ENCODE results near the gene P4HB.

Gene P4HB

GRCh38 chr17:81849457-81849856 lies 10.9 kb downstream of the P4HB start:
- no peak for TF ChIP-seq CTCF (IDR thresholded peaks at IDR 0.05; ENCODE audit: control extremely low read depth, extremely low read depth, low read depth, missing control alignments)
- ChIA-PET POLR2A (no interaction called here), CTCF (no interaction called here)
- no peak for DNase-seq (ENCODE audit: extremely low spot score)

- no peak for TF ChIP-seq CTCF (IDR thresholded peaks at IDR 0.05; ENCODE audit: control extremely low read depth, extremely low read depth, low read depth, missing control alignments)
- ChIA-PET CTCF (interaction anchor here (1.5 kb wide), 1 partner anchor 112 kb away, joined by 3 read pairs; no protein-coding TSS in a partner anchor), POLR2A (interaction anchor here (1.0 kb wide), 1 partner anchor 14 kb away, joined by 3 read pairs; the partner anchor contains the start of gene MCRIP1)
- no peak for DNase-seq (ENCODE audit: extremely low spot score)
Observed at GRCh38 chr17:81846743-81847689, 13.3 kb downstream of the P4HB start.

- ChIA-PET CTCF (interaction anchor here (1.5 kb wide), 1 partner anchor 111 kb away, joined by 3 read pairs; no protein-coding TSS in a partner anchor), POLR2A (interaction anchor here (1.0 kb wide), 1 partner anchor 13 kb away, joined by 3 read pairs; the partner anchor contains the start of gene MCRIP1)
- no peak for DNase-seq (ENCODE audit: extremely low spot score)
- no peak for TF ChIP-seq CTCF (IDR thresholded peaks at IDR 0.05; ENCODE audit: control extremely low read depth, extremely low read depth, low read depth, missing control alignments)
Observed at GRCh38 chr17:81845881-81846742, 14.2 kb downstream of the P4HB start.

- TF ChIP-seq CTCF (IDR thresholded peaks at IDR 0.05; ENCODE audit: control extremely low read depth, extremely low read depth, low read depth, missing control alignments): no peak
- CTCF ChIA-PET: no interaction called here
- POLR2A ChIA-PET: no interaction called here
- DNase-seq (ENCODE audit: extremely low spot score): no peak
Observed at GRCh38 chr17:81845361-81845760, 15.0 kb downstream of the P4HB start.

GRCh38 chr17:81844887-81845286 lies 15.4 kb downstream of the P4HB start:
- DNase-seq (ENCODE audit: extremely low spot score): no peak
- ChIA-PET CTCF (interaction anchor here (0.7 kb wide), 1 partner anchor 10 kb away, joined by 3 read pairs; the partner anchor contains the start of gene PPP1R27), POLR2A (no interaction called here)
- no peak for TF ChIP-seq CTCF (IDR thresholded peaks at IDR 0.05; ENCODE audit: control extremely low read depth, extremely low read depth, low read depth, missing control alignments)

- no peak for DNase-seq (ENCODE audit: extremely low spot score)
Observed at GRCh38 chr17:81844327-81844851, 15.9 kb downstream of the P4HB start.

More at GRCh38 chr17:81844327-81844851, 15.9 kb downstream of the P4HB start:
- ChIA-PET POLR2A (interaction anchor here (0.6 to 1.8 kb wide), 2 partner anchors 11 to 115 kb away, joined by 3 to 4 read pairs; partner anchors contain the start of gene MCRIP1), CTCF (interaction anchor here (0.7 kb wide), 1 partner anchor 10 kb away, joined by 3 read pairs; the partner anchor contains the start of gene PPP1R27)
- TF ChIP-seq CTCF (IDR thresholded peaks at IDR 0.05; ENCODE audit: control extremely low read depth, extremely low read depth, low read depth, missing control alignments): no peak
